ENCODE results near the gene TMEM31.

DNA sequence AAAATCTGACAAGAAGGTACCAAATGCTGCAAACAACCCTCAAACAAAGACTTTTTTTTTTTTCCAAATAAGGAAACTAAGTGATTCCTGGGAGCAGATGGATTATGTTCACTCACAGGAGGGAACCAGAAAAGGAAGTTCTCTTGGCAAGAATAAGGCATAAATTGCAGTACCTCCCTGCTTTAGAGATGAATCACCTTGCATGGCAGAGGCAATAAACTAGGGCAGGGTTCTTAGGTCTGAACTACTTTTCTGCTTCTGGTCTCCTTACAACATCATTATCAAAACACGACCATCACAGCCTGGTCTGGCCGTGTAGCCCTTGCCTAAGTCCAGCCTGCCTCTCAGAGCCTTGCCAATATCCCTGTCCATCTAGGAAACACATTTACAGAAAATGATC lies 6.3 kb downstream of the TMEM31 start:
- TF ChIP-seq, protein P1, sequence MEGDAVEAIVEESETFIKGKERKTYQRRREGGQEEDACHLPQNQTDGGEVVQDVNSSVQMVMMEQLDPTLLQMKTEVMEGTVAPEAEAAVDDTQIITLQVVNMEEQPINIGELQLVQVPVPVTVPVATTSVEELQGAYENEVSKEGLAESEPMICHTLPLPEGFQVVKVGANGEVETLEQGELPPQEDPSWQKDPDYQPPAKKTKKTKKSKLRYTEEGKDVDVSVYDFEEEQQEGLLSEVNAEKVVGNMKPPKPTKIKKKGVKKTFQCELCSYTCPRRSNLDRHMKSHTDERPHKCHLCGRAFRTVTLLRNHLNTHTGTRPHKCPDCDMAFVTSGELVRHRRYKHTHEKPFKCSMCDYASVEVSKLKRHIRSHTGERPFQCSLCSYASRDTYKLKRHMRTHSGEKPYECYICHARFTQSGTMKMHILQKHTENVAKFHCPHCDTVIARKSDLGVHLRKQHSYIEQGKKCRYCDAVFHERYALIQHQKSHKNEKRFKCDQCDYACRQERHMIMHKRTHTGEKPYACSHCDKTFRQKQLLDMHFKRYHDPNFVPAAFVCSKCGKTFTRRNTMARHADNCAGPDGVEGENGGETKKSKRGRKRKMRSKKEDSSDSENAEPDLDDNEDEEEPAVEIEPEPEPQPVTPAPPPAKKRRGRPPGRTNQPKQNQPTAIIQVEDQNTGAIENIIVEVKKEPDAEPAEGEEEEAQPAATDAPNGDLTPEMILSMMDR (IDR thresholded peaks at IDR 0.05): no peak
- no peak for TF ChIP-seq POLR2A (IDR thresholded peaks at IDR 0.05)

Data from right lobe of liver (tissue), 4 donors.